ENCODE data around the gene TPSG1.

DNA sequence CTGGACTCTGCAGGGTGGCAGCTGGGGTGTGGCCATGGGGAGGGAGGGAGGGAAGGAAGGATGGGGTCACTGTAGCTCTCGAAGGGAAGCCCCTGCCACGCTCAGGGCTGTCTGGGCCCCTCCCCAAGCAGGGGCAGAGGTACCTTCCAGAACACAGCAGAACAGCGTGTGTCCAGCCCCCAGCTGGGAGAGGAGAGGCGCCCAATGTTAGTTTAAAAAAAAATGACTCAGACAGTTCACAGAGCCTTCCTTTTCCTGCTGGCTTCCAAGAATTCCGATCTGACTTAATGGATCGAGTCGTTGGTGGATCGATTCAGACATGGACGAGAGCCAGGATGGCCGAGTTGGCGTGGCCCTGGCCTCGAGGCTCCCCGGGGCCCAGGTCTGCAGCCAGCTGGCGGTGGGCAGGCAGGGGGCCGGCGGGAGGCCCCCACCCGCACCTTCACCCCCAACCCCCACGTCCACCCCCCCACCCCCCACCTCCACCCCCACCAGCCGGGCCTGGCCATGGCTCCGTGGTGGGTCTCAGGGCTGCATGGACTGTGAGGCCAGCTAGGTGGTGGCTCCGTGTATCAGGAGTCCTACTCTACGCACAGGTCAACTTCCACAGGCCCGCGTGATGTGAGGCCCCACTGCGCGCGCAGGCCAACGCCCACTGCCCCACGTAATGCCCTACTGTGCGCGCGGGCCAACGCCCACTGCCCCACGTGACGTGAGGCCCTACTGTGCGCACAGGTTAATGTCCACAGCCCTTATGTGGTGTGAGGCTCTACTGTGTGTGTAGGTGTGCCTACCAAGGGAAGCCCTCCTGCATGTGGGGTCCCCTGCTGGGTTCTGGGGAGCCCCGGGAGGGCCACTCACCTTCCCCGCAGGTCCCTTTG, 50.4 kb downstream of the TPSG1 start:
- TF ChIP-seq, protein P1, sequence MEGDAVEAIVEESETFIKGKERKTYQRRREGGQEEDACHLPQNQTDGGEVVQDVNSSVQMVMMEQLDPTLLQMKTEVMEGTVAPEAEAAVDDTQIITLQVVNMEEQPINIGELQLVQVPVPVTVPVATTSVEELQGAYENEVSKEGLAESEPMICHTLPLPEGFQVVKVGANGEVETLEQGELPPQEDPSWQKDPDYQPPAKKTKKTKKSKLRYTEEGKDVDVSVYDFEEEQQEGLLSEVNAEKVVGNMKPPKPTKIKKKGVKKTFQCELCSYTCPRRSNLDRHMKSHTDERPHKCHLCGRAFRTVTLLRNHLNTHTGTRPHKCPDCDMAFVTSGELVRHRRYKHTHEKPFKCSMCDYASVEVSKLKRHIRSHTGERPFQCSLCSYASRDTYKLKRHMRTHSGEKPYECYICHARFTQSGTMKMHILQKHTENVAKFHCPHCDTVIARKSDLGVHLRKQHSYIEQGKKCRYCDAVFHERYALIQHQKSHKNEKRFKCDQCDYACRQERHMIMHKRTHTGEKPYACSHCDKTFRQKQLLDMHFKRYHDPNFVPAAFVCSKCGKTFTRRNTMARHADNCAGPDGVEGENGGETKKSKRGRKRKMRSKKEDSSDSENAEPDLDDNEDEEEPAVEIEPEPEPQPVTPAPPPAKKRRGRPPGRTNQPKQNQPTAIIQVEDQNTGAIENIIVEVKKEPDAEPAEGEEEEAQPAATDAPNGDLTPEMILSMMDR (IDR thresholded peaks at IDR 0.05; ENCODE audit: low read length): no peak
- no peak for TF ChIP-seq EZH2phosphoT487 (IDR thresholded peaks at IDR 0.05; ENCODE audit: low read length)
- TF ChIP-seq EZH2 (optimal IDR thresholded peaks at IDR 0.05; ENCODE audit: low read depth, low read length): no peak
